HEK293 (cell line): ENCODE data around the gene GADD45G.

Experiments
- KLF9 ChIP-seq: fragments of 450-650 bp; formaldehyde crosslinking; IDR thresholded peaks from 2 replicates; pipeline ENCODE4 v1.5.1; 2016; ENCODE audit warnings: missing biosample characterization, missing genetic modification characterization, low read depth
- ZNF175 ChIP-seq: fragments of 450-650 bp; formaldehyde crosslinking; IDR thresholded peaks from 2 replicates; pipeline ENCODE4 v1.5.1; 2016; ENCODE audit warnings: missing biosample characterization, missing genetic modification characterization
- ZNF23 ChIP-seq: fragments of 450-650 bp; formaldehyde crosslinking; IDR thresholded peaks from 2 replicates; pipeline ENCODE4 v1.5.1; 2016; ENCODE audit warnings: missing biosample characterization, missing genetic modification characterization, borderline replicate concordance
- ZNF777 ChIP-seq: fragments of 450-650 bp; formaldehyde crosslinking; IDR thresholded peaks from 2 replicates; pipeline ENCODE4 v1.5.1; 2017; ENCODE audit warnings: missing biosample characterization, missing genetic modification characterization, borderline replicate concordance
- TF ChIP-seq, protein P1 (sequence below): fragments of 450-650 bp; formaldehyde crosslinking; optimal IDR thresholded peaks from 2 replicates; pipeline ENCODE3; 2016; ENCODE audit warnings: missing biosample characterization, mild to moderate bottlenecking, missing genetic modification characterization
- TF ChIP-seq, protein P2 (sequence below): fragments of 450-650 bp; formaldehyde crosslinking; IDR thresholded peaks from 2 replicates; pipeline ENCODE4 v1.5.1; 2016; ENCODE audit warnings: missing biosample characterization, missing genetic modification characterization
- TF ChIP-seq, protein P3 (sequence below): fragments of 450-650 bp; formaldehyde crosslinking; IDR thresholded peaks from 2 replicates; pipeline ENCODE4 v1.5.1; 2016; ENCODE audit warnings: missing biosample characterization, missing genetic modification characterization

- TF ChIP-seq ZNF777 (tag by site-specific recombination) (no peak), ZNF175 (tag by site-specific recombination) (no peak), ZNF23 (tag by site-specific recombination) (no peak), KLF9 (no peak)
- TF ChIP-seq, protein P1, sequence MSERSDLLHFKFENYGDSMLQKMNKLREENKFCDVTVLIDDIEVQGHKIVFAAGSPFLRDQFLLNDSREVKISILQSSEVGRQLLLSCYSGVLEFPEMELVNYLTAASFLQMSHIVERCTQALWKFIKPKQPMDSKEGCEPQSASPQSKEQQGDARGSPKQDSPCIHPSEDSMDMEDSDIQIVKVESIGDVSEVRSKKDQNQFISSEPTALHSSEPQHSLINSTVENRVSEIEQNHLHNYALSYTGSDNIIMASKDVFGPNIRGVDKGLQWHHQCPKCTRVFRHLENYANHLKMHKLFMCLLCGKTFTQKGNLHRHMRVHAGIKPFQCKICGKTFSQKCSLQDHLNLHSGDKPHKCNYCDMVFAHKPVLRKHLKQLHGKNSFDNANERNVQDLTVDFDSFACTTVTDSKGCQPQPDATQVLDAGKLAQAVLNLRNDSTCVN (tag by site-specific recombination): no peak
- TF ChIP-seq, protein P2, sequence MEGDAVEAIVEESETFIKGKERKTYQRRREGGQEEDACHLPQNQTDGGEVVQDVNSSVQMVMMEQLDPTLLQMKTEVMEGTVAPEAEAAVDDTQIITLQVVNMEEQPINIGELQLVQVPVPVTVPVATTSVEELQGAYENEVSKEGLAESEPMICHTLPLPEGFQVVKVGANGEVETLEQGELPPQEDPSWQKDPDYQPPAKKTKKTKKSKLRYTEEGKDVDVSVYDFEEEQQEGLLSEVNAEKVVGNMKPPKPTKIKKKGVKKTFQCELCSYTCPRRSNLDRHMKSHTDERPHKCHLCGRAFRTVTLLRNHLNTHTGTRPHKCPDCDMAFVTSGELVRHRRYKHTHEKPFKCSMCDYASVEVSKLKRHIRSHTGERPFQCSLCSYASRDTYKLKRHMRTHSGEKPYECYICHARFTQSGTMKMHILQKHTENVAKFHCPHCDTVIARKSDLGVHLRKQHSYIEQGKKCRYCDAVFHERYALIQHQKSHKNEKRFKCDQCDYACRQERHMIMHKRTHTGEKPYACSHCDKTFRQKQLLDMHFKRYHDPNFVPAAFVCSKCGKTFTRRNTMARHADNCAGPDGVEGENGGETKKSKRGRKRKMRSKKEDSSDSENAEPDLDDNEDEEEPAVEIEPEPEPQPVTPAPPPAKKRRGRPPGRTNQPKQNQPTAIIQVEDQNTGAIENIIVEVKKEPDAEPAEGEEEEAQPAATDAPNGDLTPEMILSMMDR (tag by site-specific recombination): 0 out of 2 replicates have a peak, but pooled peaks have one; percentile 6
- TF ChIP-seq, protein P3, sequence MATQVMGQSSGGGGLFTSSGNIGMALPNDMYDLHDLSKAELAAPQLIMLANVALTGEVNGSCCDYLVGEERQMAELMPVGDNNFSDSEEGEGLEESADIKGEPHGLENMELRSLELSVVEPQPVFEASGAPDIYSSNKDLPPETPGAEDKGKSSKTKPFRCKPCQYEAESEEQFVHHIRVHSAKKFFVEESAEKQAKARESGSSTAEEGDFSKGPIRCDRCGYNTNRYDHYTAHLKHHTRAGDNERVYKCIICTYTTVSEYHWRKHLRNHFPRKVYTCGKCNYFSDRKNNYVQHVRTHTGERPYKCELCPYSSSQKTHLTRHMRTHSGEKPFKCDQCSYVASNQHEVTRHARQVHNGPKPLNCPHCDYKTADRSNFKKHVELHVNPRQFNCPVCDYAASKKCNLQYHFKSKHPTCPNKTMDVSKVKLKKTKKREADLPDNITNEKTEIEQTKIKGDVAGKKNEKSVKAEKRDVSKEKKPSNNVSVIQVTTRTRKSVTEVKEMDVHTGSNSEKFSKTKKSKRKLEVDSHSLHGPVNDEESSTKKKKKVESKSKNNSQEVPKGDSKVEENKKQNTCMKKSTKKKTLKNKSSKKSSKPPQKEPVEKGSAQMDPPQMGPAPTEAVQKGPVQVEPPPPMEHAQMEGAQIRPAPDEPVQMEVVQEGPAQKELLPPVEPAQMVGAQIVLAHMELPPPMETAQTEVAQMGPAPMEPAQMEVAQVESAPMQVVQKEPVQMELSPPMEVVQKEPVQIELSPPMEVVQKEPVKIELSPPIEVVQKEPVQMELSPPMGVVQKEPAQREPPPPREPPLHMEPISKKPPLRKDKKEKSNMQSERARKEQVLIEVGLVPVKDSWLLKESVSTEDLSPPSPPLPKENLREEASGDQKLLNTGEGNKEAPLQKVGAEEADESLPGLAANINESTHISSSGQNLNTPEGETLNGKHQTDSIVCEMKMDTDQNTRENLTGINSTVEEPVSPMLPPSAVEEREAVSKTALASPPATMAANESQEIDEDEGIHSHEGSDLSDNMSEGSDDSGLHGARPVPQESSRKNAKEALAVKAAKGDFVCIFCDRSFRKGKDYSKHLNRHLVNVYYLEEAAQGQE (tag by site-specific recombination): no peak
These were observed 40.4 kb upstream of the GADD45G start for GRCh38 chr9:89564346-89564878.
